ENCODE data around the gene IGFBP2. TPM values are rescaled to one million over a fixed set of nuclear protein-coding genes. Genes with fewer than 3 reads are reported as not detected.

Gene IGFBP2
- total and polyA plus RNA-seq, 2 of the 13 experiments (the other 11 are each of a cell fraction or from before 2014, with no cell fraction given), result 2.0 to 5.8 TPM

GRCh38 chr2:216694082-216694825, 61.0 kb downstream of the IGFBP2 start:
- CTCF ChIA-PET (ENCODE audit: low intra/inter-chr PET ratio, low total read pairs), result no interaction called here
- no peak overlapping the region for H2AFZ ChIP-seq (ENCODE audit: low read length)
- TF ChIP-seq ZNF567 (CRISPR knock-in tag; IDR thresholded peaks at IDR 0.05; ENCODE audit: borderline replicate concordance), result no peak
- TF ChIP-seq ZFP91 (CRISPR knock-in tag; IDR thresholded peaks at IDR 0.05; ENCODE audit: borderline replicate concordance), result 0 out of 2 replicates have a peak, but pooled peaks have one; percentile 24
- peak; percentile 88; the same call in 1 of the 2 replicates for TF ChIP-seq MTF2 (CRISPR knock-in tag; IDR thresholded peaks at IDR 0.05; ENCODE audit: borderline replicate concordance)
- no peak for TF ChIP-seq TRIM24 (CRISPR knock-in tag; IDR thresholded peaks at IDR 0.05)
- TF ChIP-seq RERE (CRISPR knock-in tag; IDR thresholded peaks at IDR 0.05; ENCODE audit: low read depth), result no peak
- TF ChIP-seq EZH2 (conservative IDR thresholded peaks at IDR 0.05; ENCODE audit: low read depth, low read length), result 0 out of 2 replicates have a peak, but pooled peaks have one; percentile 68
- 0 out of 2 replicates have a peak, but pooled peaks have one; percentile 19 for TF ChIP-seq ZBTB38 (CRISPR knock-in tag; IDR thresholded peaks at IDR 0.05)
- peak; percentile 47; the same call in 1 of the 2 replicates for TF ChIP-seq RNF2 (conservative IDR thresholded peaks at IDR 0.05; ENCODE audit: low read depth)
- 0 out of 2 replicates have a peak, but pooled peaks have one; percentile 60 for TF ChIP-seq DNMT1 (CRISPR knock-in tag; IDR thresholded peaks at IDR 0.05)
- peak; percentile 84 for TF ChIP-seq HNRNPLL (IDR thresholded peaks at IDR 0.05; ENCODE audit: low read depth, low read length, poor library complexity, severe bottlenecking)
- peak; percentile 15; the same call in 1 of the 2 replicates for TF ChIP-seq RXRA (CRISPR knock-in tag; IDR thresholded peaks at IDR 0.05)
- TF ChIP-seq MTERF4 (CRISPR knock-in tag; IDR thresholded peaks at IDR 0.05), result 0 out of 2 replicates have a peak, but pooled peaks have one; percentile 8
- peak; percentile 11; the same call in 1 of the 2 replicates for TF ChIP-seq GABPB1 (CRISPR knock-in tag; IDR thresholded peaks at IDR 0.05)
- no peak for TF ChIP-seq ZNF740 (CRISPR knock-in tag; IDR thresholded peaks at IDR 0.05)

More at GRCh38 chr2:216694082-216694825, 61.0 kb downstream of the IGFBP2 start:
- Histone ChIP-seq H3K36me3 (replicated peaks in 1 of 2; ENCODE audit: control insufficient read depth in 1 of 2, insufficient read depth in 2 of 2, low read length in 2 of 2) (no peaks in the 10 kb centered on the region), H3K9ac (ENCODE audit: insufficient read depth, low read depth, low read length) (no peak overlapping the region), H3K4me2 (ENCODE audit: low read depth, low read length) (no peak overlapping the region), H3K27ac (ENCODE audit: extremely low read length, insufficient read depth, low read length) (no peak overlapping the region), H3K9me3 (ENCODE audit: low read length) (no peaks in the 10 kb centered on the region), H4K20me1 (ENCODE audit: insufficient read depth, low read length) (no peaks in the 10 kb centered on the region), H3K27me3 (ENCODE audit: control insufficient read depth in 1 of 2, insufficient read depth in 2 of 2, low read length in 2 of 2) (peaks cover 27 to 83% of the 10 kb centered on the region in 2 experiments), H3K79me2 (ENCODE audit: insufficient read depth, low read length) (no peaks in the 10 kb centered on the region), H3K4me1 (ENCODE audit: insufficient read depth, low read length) (no peaks in the 10 kb centered on the region), H3K4me3 (replicated peaks in 1 of 3; ENCODE audit: insufficient read depth in 1 of 3, low read depth in 2 of 3, low read length in 3 of 3) (peak overlapping the region in 1 of 3 experiments; percentile 13; a peak in 1 of 6 replicates)
- FAIRE-seq, result no peak
- in situ Hi-C loops (cut with HindIII; ENCODE audit: extremely low pct_ligation_motif_present, low pct_unique_long_range_greater_than_20kb), result loop anchor here (5.0 kb wide), 2 partner anchors 453 to 1018 kb away; no protein-coding TSS in a partner anchor
- DNase-seq (ENCODE audit: low spot score), result no peak
- ATAC-seq, result peak; percentile 50
- POLR2A ChIA-PET, result no interaction called here
- no TSS peak for BruUV-seq (replicated peaks)
- intact Hi-C loops (cut with micrococcal nuclease; ENCODE audit: unreplicated experiment), result loop anchor here (10.0 kb wide), 1 partner anchor 641 kb away; no protein-coding TSS in a partner anchor
- WGBS (ENCODE audit: low lambda C conversion rate), result 22% methylated on average over 37 of the region's 59 CpGs
